PFSK-1 (cell line): Measurements from ENCODE around the gene GJB2.

Experiments used
- FOXP2 ChIP-seq: optimal IDR thresholded peaks from 2 replicates; pipeline ENCODE3; 2011; ENCODE audit warnings: borderline replicate concordance, control low read depth, inconsistent platforms; ENCODE audit not compliant: insufficient read depth; ENCODE audit errors: extremely low read length, extremely low read depth
- POLR2AphosphoS5 ChIP-seq: IDR thresholded peaks from 2 replicates; pipeline ENCODE4 v1.6.1; 2012; ENCODE audit warnings: low read depth, mild to moderate bottlenecking, control low read depth, low read length, moderate library complexity
- SIN3A ChIP-seq: IDR thresholded peaks from 2 replicates; pipeline ENCODE4 v1.6.1; 2012; ENCODE audit warnings: mild to moderate bottlenecking, low read length, moderate library complexity, borderline replicate concordance; ENCODE audit not compliant: insufficient read depth
- TAF1 ChIP-seq: IDR thresholded peaks from 2 replicates; pipeline ENCODE4 v1.6.1; 2012; ENCODE audit warnings: low read length, control low read depth, borderline replicate concordance; ENCODE audit not compliant: insufficient read depth
- TF ChIP-seq, protein P1 (sequence below), 2 experiments: IDR thresholded peaks; 2 replicates each; pipeline versions ENCODE4 v1.6.1 to v1.8.0; 2011 to 2012; ENCODE audit warnings: low read depth in 2 of 2, low read length in 2 of 2, control low read depth in 1 of 2, inconsistent platforms in 1 of 2, mild to moderate bottlenecking in 1 of 2, moderate library complexity in 1 of 2; ENCODE audit not compliant: insufficient read depth in 1 of 2

DNA sequence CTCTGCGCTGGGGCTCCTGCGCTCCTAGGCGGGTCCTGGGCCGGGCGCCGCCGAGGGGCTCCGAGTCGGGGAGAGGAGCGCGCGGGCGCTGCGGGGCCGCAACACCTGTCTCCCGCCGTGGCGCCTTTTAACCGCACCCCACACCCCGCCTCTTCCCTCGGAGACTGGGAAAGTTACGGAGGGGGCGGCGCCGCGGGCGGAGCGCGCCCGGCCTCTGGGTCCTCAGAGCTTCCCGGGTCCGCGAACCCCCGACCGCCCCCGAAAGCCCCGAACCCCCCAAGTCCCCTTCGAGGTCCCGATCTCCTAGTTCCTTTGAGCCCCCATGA lies at the start of gene GJB2:
- TF ChIP-seq TAF1, result no peak
- no peak for TF ChIP-seq SIN3A
- no peak for TF ChIP-seq POLR2AphosphoS5
- TF ChIP-seq, protein P1, sequence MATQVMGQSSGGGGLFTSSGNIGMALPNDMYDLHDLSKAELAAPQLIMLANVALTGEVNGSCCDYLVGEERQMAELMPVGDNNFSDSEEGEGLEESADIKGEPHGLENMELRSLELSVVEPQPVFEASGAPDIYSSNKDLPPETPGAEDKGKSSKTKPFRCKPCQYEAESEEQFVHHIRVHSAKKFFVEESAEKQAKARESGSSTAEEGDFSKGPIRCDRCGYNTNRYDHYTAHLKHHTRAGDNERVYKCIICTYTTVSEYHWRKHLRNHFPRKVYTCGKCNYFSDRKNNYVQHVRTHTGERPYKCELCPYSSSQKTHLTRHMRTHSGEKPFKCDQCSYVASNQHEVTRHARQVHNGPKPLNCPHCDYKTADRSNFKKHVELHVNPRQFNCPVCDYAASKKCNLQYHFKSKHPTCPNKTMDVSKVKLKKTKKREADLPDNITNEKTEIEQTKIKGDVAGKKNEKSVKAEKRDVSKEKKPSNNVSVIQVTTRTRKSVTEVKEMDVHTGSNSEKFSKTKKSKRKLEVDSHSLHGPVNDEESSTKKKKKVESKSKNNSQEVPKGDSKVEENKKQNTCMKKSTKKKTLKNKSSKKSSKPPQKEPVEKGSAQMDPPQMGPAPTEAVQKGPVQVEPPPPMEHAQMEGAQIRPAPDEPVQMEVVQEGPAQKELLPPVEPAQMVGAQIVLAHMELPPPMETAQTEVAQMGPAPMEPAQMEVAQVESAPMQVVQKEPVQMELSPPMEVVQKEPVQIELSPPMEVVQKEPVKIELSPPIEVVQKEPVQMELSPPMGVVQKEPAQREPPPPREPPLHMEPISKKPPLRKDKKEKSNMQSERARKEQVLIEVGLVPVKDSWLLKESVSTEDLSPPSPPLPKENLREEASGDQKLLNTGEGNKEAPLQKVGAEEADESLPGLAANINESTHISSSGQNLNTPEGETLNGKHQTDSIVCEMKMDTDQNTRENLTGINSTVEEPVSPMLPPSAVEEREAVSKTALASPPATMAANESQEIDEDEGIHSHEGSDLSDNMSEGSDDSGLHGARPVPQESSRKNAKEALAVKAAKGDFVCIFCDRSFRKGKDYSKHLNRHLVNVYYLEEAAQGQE (IDR thresholded peaks at IDR 0.05; ENCODE audit: insufficient read depth in 1 of 2, low read depth in 2 of 2, low read length in 2 of 2), result no peak
- no peak for TF ChIP-seq FOXP2
